Gastrocnemius medialis (tissue), 4 donors: ENCODE data around the gene CLIP4.

Experiments
- POLR2A ChIP-seq, 2 donors: fragments of 450-650 bp; IDR thresholded peaks; one replicate each; pipeline ENCODE4 v1.6.1; 2017; ENCODE audit warnings: antibody characterized with exemption in 2 of 2, mild to moderate bottlenecking in 2 of 2, moderate library complexity in 2 of 2
- TF ChIP-seq, protein P1 (sequence below), 5 experiments: fragments of 450-650 bp in 3 of 5; fragments of 200-600 bp in 2 of 5; sonication (generic) in 2 of 5; IDR thresholded peaks in 4 of 5; conservative IDR thresholded peaks in 1 of 5; 1 replicate in 4 of 5; 2 replicates in 1 of 5; pipeline ENCODE4 v1.5.1; 2016 to 2019; ENCODE audit warnings: antibody characterized with exemption in 5 of 5, mild to moderate bottlenecking in 3 of 5, moderate library complexity in 3 of 5

DNA sequence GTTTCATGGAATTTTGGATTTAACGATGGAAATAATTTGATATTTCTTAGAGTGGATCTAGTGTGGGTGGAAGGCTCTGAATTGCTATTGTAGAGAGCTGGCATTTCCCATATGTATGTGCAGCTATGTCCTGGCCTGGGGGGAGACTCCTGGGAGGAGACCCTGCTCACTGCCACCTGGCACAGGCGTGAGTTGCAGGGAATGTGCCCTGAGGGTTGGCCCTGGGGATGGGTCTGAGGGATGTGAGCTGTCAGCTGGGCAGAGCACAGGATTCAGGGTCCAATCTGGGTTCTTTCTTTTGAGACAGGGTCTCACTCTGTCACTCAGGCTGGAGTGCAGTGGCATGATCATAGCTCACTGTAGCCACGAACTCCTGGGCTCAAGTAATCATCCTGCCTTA is 120.2 kb downstream of the CLIP4 start:
- TF ChIP-seq, protein P1, sequence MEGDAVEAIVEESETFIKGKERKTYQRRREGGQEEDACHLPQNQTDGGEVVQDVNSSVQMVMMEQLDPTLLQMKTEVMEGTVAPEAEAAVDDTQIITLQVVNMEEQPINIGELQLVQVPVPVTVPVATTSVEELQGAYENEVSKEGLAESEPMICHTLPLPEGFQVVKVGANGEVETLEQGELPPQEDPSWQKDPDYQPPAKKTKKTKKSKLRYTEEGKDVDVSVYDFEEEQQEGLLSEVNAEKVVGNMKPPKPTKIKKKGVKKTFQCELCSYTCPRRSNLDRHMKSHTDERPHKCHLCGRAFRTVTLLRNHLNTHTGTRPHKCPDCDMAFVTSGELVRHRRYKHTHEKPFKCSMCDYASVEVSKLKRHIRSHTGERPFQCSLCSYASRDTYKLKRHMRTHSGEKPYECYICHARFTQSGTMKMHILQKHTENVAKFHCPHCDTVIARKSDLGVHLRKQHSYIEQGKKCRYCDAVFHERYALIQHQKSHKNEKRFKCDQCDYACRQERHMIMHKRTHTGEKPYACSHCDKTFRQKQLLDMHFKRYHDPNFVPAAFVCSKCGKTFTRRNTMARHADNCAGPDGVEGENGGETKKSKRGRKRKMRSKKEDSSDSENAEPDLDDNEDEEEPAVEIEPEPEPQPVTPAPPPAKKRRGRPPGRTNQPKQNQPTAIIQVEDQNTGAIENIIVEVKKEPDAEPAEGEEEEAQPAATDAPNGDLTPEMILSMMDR (IDR thresholded peaks at IDR 0.05 in 4 of 5, conservative IDR thresholded peaks at IDR 0.05 in 1 of 5): no peak
- no peak for TF ChIP-seq POLR2A (IDR thresholded peaks at IDR 0.05)
